Stimulated activated CD8-positive, alpha-beta memory T cell treated with anti-CD3 and anti-CD28 coated beads, Interleukin-15, amount 100 ng/mL, for 24 hours (primary cell): ENCODE data around the gene PICK1.

Experiments
- DNase-seq: peaks from one replicate; pipeline ENCODE4 v3.0.0-alpha.2; 2020; ENCODE audit warnings: low read depth

Gene PICK1

GRCh38 chr22:38089474-38089851 is 32.3 kb downstream of the PICK1 start:
- DNase-seq, result no peak

- no peak for DNase-seq
Observed at GRCh38 chr22:38097058-38097457, 39.9 kb downstream of the PICK1 start.

- DNase-seq, result no peak
Observed at GRCh38 chr22:38097557-38098409, 40.6 kb downstream of the PICK1 start.

GRCh38 chr22:38098410-38099249 is 41.4 kb downstream of the PICK1 start:
- no peak for DNase-seq

- no peak for DNase-seq
Observed at GRCh38 chr22:38103641-38104040, 46.4 kb downstream of the PICK1 start.

- DNase-seq, result no peak
Observed at GRCh38 chr22:38104084-38104483, 46.9 kb downstream of the PICK1 start.

GRCh38 chr22:38106814-38107578 is 49.8 kb downstream of the PICK1 start:
- DNase-seq, result no peak

- no peak for DNase-seq
Observed at GRCh38 chr22:38107692-38108515, 50.7 kb downstream of the PICK1 start.

GRCh38 chr22:38108561-38109319 is 51.5 kb downstream of the PICK1 start:
- no peak for DNase-seq

GRCh38 chr22:38109371-38110001 is 52.3 kb downstream of the PICK1 start:
- DNase-seq, result no peak

GRCh38 chr22:38110008-38110862 is 53.0 kb downstream of the PICK1 start, which contains the start of gene BAIAP2L2:
TSS of gene BAIAP2L2 (minus strand) at chr22:38110684. CDS start at chr22:38110525, 159 bp downstream.
- no peak for DNase-seq

- no peak for DNase-seq
Observed at GRCh38 chr22:38110863-38111852, 54.0 kb downstream of the PICK1 start.

- no peak for DNase-seq
Observed at GRCh38 chr22:38111925-38112355, 54.7 kb downstream of the PICK1 start.

- DNase-seq, result no peak
Observed at GRCh38 chr22:38112381-38112780, 55.2 kb downstream of the PICK1 start.

GRCh38 chr22:38114484-38115398 is 57.5 kb downstream of the PICK1 start:
- peak; percentile 73 for DNase-seq

GRCh38 chr22:38115423-38116205 is 58.4 kb downstream of the PICK1 start:
- no peak for DNase-seq
